T47D (cell line): ENCODE data around the gene SLC37A1.
A peak's percentile ranks its signal among the peaks of the same experiment; 100 is the strongest.

ENCODE experiments used
- DNase-seq, 2 experiments: peaks; one replicate each; pipeline versions ENCODE4 v3.0.0 to v3.0.0-alpha.2; 2011 to 2012; ENCODE audit warnings: low read depth in 1 of 2, low spot score in 1 of 2
- JUND ChIP-seq: IDR thresholded peaks from 2 replicates; pipeline ENCODE4 v1.6.1; 2012; ENCODE audit warnings: low read depth
- in situ Hi-C: cut with HindIII; loops from 2 replicates; pipeline ENCODE4 v1.10.0; 2016; ENCODE audit warnings: low sequenced_read_pairs, low pct_unique_long_range_greater_than_20kb

SLC37A1 gene

DNA sequence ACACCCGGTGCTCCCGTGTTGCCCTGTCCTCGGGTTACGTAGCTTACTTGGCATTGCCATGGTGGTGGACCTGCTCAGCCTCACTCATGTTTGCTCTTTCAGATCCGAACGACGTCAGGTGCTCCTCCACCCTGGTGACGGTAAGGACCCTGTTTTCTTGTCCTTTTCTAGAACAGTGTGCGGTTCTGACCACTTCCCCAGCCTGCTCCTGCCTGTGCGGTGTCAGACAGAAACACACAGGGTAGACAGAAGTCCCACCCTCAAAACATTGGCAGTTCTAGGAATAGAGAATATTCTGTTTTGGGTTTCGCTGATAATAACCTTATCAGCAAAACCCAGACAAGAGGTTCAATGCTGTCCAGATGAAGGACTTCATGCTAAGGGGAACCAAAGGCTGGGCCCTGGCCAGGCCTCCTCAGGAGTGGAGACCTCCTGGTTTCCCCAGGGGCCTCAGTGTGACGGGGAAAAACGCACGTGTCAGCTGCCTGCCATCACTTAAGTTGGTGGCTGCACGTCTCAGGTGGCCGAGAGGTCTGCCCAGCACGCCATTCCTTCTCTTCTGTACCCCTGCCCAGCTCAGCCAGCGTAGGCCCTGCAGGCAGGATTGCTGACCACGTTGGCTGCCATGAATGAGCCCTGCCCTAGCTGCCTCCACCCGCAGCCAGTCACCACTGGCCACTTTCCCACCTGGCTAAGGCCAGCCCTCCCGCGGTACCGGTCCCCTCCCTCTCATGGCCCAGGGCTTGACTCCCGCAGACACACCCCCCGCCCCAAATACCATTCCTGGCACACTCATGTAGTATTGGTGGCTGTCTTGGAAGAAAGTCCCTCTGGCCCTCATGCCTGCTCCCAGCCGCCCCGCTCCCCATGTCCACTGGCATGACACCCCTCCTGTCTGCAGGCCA lies 33.6 kb downstream of the SLC37A1 start:
- no peak for TF ChIP-seq JUND
- no peak for DNase-seq

GRCh38 chr21:42547906-42548365 lies 34.3 kb downstream of the SLC37A1 start:
- no peak for DNase-seq
- in situ Hi-C loops, result no loop called here
- TF ChIP-seq JUND, result no peak

More for the DNA sequence above, 33.6 kb downstream of the SLC37A1 start:
- in situ Hi-C loops, result no loop called here

- DNase-seq, result no peak
- in situ Hi-C loops, result no loop called here
- TF ChIP-seq JUND, result no peak
Observed at GRCh38 chr21:42548687-42549406, 35.2 kb downstream of the SLC37A1 start.

DNA sequence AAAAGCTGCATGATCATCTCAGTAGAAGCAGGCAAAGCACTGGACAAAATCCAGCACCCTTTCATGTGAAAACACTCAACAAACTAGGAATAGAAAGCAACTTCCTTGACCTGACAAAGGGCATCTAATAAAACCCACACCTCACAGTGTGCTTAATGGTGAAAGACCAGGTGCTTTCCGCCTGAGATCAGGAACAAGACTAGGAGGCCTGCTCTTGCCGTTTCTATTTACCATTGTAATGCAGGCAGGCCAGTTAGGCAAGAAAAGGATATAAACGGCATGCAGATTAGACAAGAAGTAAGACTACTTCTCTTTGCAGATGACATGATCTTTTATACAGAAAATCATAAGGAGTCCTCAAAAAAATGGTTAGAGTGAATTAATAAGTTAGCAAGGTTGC lies 37.2 kb downstream of the SLC37A1 start:
- in situ Hi-C loops, result no loop called here
- DNase-seq, result peak; percentile 69 to 87
- TF ChIP-seq JUND, result peak; percentile 35; the same call in 1 of the 2 replicates

DNA sequence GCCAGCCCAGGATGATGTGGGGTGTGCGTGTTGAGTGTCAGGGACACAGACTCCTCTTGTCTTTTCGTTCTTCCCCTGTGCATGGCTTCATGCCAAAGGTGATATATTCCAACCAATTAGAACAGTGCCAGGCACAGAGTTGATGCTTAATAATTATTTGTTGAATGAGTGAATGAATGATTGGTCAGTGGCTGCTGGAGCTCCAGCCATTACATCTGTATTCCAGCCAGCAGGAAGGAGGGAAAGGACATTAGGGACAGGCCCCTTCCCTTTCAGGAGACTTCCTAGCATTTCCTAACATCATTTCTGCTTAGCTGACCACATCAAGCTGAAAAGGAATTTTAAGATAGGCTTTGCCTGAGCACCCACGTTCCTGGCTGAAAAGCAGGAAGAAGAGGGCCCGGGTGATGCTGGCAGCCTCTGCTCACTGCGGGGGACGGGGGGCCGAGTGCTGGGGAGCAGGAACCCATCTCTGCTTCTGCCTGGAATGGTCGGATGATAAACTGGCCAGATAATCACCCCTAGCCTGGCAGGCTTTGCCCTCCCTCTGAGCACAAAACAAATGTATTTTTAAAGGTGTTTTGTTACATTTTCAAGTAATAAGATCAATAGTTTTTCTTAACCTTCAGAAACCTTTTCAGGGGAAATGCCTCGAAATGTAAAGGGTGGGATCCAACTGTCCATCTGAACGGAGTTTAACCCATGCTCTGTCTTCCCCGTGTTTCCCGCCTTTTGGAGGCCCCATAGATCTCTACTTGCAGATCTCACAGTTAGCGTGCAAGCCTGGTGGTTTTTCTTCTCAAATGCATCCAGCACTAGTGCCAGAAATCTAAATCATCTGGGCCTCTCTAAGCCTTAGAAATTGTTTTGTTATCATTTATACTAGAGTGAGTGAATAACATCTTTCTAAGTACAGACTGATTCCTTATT lies 39.0 kb downstream of the SLC37A1 start:
- in situ Hi-C loops, result no loop called here

GRCh38 chr21:42553435-42553834 lies 39.8 kb downstream of the SLC37A1 start:
- DNase-seq, result no peak
- no peak for TF ChIP-seq JUND
- in situ Hi-C loops, result no loop called here

More for the DNA sequence above, 39.0 kb downstream of the SLC37A1 start:
- no peak for TF ChIP-seq JUND
- DNase-seq, result no peak

DNA sequence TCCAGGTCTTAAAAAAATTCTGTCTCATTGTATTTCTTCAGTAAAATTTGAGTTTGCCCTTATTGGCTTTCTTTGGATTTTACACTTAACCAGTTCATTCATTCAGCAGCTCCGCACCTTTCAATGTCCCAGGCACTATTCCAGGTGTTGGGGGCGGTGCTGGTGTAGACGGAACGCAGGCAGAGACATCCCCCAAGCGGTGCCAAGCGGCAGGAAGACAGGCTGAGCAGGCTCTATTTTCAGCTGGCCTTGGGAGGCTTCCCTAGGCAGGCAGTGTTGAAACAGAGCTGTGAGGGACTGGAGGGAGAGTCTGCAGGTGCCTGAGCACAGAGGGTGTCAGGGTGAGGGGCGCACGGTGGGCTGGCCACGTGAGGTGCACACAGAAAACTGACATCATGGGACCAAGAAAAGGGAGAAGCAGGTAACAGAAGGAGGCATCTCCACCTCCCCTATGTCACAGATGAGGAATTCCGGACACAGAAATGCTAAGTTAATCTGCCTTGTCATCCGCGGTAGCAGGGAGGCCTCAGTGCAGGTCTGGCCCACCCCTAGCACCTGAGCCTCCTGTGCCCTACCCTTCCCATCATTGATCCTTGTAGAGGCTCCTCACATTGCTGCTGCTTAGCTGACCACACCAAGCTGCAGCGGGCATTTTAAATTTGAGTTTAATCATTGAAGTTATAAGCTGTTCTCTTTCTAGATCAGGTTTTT lies 40.8 kb downstream of the SLC37A1 start:
- no peak for DNase-seq
- in situ Hi-C loops, result no loop called here
- no peak for TF ChIP-seq JUND

DNA sequence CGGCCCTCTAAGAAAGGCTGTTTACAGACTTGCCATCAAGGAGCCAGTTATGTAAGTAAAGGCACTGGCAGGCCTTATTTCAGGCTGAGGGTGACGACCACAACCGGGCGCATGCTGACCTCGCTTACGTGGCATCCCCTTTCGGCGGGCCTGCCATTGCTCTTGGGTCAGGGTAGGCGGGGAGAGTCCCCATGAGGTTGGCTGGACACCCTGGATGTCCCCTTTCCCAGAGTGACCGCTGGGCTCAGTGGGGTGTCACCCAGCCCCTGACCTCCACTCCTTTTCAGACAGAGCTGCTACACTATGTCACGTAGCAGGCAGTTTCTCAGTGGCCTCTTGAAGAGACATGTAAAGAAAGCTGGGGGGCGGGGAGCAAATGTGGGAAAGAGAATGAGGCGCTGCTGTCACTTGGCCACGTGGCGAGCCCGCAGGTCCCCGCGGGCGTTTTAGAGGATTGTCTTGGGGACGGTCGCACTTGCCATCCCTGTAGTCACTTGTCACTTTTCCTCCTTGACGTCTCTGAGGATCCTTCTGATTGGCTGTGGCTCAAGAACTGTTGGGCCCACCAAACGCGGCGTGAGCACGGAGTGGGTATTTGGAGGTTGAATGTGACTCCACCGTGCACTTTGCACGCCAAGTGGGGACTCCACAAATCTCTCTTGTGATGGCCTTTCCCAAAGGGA lies 42.2 kb downstream of the SLC37A1 start:
- in situ Hi-C loops, result no loop called here
- DNase-seq, result no peak
- TF ChIP-seq JUND, result no peak

DNA sequence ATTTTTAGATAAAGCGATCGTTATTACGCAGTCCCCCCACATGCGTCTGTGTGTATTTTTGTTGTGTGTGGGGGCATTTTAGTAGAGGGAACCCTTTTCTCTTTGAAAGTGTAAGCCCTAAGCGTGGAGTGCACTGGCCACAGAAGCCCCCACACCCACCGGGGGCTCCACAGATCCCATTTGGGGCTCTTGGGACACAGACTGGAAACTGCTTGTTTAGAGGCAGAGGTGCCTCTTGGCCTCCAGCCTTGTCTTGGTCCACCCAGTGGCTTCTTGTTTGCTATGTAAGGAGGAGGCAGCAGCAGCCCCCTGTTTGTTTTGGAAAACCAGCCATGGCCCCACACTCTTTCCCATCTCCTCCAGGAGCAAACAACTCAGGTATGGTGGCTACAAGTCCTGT lies 42.8 kb downstream of the SLC37A1 start:
- in situ Hi-C loops, result no loop called here
- DNase-seq, result no peak
- no peak for TF ChIP-seq JUND

- no peak for TF ChIP-seq JUND
- in situ Hi-C loops, result no loop called here
- DNase-seq, result no peak
Observed at GRCh38 chr21:42556960-42557359, 43.3 kb downstream of the SLC37A1 start.

DNA sequence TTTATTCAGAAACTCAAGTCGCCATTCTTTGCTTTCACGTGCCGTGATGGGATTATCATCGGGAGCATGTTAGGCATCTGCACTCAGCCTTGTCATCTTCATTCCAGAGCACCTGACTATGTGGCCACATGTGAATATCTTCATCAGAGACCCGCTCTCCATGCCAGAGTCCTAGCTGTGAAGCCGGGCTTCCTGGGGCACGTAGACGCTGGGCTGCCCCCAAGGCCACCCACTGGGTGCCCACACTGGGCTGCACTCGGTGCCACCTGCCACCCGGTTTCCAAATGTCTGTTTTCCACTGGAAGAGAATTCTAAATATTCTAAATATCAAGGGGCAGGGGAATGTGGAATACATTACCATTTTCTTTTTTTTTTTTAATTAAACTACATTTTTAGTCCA lies 43.8 kb downstream of the SLC37A1 start:
- in situ Hi-C loops, result no loop called here
- DNase-seq, result no peak
- TF ChIP-seq JUND, result no peak

DNA sequence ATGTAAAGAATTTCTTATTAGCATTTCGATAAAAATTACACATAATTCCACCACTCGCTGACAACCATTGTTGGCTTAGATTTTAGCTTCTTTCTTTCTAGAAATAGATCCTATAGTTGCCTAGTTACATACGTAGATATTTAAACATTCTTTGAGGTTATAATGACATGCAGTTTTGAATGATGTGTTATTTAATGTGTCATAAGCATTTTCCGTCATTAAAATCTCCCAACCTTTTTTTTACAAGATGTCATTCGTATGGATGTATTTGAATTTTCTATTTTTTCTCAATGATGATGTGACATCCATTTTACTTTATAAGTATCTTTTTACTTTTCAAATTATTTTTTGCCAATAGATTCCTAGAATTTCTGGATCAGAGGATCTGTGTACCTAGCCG lies 44.7 kb downstream of the SLC37A1 start:
- in situ Hi-C loops, result no loop called here
- DNase-seq, result no peak
- TF ChIP-seq JUND, result no peak
